Hippocampal formation (tissue), 2 donors: ENCODE results near the gene RIMBP2.
"Not testable (repeated sequence)": the region's sequence is repeated elsewhere in the genome, so short reads cannot be mapped to it uniquely, and the experiment has no call there.

ENCODE experiments used
- DNase-seq, 2 donors: peaks; one replicate each; lab custom pipeline; 2025; lab: John Stamatoyannopoulos, UW

RIMBP2 gene

DNA sequence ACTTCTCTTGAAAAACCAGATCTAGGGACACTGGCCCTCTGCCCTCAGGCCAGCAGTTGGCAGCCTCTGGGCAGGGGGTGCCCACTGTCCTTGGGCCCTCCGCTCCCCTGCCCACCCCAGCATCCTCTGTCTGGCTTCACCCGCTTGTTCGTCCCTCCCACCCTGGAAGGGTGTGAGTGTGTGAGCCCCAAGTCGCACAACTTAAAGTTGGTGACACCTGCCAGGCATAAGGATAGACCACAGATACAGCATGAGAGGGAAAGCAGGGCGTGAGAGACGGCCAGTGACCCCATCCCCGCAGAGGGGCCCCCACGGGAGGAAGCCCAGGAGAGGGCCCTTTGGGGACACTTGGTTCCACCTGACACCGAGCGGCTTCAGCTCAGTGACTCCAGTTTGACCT is 23.5 kb upstream of the RIMBP2 start:
- DNase-seq, result no peak

DNA sequence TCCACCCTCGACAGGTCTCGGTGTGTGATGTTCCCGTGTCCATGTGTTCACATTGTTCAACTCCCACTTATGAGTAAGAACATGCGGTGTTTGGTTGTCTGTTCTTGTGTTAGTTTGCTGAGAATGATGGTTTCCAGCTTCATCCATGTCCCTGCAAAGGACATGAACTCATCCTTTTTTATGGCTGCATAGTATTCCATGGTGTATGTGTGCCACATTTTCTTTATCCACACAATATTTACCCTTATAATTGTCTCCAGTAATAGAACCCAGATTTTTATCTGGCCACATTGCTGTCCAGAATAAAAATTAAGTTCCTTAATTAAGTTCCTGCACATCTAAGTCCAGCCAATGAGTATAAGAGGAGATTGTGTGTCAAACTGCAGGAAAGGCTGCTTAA is 22.3 kb upstream of the RIMBP2 start:
- DNase-seq, result not testable (repeated sequence)

DNA sequence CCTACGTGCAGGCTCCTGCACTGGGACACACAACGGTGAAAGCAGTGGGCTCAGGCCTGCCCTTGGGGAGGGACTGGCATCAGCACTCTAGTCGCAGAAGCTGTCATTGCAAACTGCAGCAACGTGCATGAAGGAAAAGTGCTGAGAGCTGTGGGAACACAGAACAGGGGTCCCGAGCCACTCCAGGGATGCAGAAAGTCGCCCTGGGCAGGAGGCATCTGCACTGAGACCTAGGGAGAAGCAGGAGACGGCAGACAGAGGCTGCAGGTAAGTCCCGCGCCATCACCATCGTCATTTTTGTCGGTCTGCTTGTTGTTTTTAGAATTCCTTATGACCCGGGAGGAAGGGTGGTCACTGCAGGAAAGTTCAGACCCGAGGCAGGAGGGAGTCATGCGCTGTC is 21.6 kb upstream of the RIMBP2 start:
- no peak for DNase-seq

DNA sequence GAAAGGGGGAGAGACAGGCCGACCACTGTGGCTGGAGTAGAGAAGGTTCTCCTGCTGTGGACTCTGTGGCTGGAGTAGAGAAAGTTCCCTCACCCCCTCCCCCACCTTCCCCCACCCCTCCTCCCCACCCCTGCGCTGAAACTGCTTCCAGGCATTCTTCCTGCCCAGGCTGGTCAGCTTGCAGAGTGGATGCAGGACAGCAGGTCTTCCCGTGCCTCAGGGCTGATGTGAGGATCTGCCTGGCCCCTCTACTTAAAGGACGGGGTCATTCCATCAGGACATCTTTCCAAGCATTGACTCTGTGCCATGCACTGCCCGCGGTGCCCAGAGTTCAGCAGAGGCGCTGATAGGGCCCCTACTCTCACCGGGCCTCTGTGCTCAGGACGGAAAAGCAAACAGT is 13.2 kb upstream of the RIMBP2 start:
- DNase-seq, result no peak

DNA sequence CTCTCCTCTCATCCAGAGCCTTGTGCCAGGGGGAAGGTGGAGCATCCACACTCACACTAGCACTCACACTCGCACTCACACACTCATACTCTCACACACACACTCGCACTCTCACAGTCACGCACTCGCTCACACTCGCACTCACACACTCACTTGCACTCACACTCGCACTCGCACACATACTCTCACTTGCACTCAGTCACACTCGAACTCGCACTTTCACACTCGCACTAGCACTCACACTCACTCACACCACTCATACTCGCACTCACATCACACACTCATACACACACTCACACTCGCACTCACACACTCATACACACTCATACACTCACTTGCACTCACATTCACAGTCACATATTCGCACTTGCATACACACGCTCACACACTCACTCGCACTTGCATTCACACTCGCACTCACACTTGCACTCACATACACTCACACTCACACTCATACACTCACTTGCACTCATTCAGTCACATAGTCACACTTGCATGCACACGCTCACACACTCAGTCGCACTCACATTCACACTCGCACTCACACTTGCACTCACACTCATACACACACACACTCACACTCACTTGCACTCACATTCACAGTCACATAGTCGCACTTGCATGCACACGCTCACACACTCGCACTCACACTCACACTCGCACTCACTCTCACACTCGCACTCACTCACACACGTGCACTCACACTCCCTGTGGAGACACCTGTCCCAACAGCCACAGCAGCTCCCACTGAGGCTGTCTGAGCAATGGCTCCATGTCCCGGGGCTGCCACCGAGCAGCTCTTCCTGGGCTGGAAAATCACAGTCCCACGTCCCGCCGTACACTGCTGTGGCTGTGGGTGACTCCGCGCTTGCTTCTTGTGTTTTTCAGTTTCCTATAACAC is 12.3 kb upstream of the RIMBP2 start:
- DNase-seq, result no peak

DNA sequence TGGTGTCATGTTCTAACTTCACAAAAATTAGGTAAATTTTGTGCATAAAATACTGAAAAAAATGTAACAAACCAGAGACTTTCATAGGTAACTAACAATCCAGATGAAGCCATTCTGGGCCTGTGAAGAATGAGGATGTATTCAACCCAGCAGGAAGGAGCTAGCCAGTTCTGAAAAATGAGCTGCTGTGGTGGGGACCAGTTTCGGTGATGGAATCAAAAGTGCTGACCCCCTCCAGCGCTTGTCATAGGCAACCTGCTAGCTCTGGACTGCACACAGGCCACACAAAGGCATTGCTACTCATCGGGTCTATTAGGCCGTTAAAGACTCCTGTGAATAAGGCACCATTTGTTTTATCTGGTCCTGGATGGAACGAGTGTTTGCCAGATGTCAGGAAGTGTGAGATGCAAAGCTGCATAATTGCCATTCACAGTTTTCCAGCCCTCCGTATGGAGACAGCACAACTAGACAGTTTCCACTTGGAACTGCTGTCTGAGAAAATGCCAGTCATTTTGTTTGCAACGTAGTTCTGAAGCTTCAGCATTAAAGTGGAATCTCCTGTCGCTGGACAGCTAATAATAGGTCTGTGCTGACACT is 3.3 kb upstream of the RIMBP2 start:
- DNase-seq, result no peak

DNA sequence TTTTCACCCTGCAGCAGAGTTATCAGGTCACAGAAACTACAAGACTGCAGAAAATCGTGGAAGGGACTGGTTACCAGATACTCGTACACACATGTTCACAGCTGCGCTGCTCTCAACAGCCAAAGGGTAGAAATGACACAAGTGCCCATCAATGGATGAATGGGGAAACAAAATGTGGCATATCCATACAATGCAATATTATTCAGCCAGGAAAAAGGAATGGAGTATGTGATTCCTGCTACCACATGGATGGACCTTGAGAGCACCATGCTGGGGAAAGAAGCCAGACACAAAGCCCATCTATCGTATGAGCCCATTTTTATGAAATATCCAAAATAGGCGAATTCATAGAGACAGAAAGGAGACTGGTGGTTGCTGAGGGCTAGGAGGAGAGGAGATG is 1.7 kb upstream of the RIMBP2 start:
- DNase-seq, result no peak

DNA sequence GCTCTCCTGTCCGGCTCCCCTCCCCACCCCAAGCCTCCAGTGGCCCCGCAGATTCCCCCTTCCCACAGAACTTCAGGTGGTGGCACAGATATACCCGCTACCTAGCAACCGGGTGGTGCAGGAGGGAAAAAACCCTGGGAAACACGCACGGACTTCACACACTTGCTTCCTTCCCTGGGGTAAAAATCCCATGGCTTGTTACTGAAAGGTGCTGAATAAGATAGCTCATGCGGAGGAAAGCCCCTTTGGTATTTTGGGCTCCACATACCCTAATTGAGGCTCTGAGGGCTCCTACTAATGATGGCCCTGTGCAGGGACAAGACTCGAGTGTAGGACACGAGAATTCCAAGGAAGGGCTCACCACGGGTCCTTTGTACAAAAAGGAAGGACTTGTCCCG is 869 bp upstream of the RIMBP2 start:
- DNase-seq, result no peak

DNA sequence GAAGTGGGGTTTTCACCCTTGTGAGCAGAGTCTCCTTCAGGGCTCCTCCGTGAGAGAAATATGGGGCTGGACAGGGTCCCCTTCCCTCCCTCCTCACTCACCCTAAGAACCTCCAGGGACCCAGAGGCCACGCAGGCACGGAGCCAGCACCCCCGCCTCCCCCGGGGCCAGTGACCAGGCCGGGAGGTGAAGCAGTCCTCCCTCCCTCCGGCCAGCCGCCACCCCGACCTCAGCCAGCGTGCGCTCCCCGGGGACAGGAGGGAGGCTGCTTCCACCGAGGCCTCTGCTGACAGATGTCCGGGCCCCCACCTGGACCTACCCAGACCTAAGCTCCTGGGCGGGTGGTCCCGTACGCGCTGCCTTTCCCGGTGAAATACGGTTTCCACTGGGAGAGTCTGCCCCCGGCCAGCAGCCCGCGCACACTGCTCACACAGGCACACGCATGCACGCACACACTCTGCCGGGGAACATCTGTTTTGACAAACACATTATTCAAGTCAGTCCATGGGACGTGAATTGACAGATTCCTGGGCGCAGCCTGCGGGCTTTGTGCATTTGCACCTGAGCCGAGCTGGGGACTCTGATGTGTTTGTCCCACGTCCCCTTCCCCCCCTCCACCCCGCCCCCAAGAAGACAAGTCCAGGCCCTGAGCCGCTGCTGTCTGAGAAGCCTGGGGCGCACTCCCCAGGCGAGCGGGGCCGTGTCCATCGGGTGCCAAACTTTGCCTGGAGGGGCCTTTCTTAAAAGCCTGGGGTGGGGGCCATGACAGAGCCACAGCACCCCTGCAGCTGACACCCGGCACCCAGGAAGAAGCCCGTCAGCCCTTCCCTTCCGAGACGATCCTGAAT is 725 bp downstream of the RIMBP2 start:
- DNase-seq, result no peak

DNA sequence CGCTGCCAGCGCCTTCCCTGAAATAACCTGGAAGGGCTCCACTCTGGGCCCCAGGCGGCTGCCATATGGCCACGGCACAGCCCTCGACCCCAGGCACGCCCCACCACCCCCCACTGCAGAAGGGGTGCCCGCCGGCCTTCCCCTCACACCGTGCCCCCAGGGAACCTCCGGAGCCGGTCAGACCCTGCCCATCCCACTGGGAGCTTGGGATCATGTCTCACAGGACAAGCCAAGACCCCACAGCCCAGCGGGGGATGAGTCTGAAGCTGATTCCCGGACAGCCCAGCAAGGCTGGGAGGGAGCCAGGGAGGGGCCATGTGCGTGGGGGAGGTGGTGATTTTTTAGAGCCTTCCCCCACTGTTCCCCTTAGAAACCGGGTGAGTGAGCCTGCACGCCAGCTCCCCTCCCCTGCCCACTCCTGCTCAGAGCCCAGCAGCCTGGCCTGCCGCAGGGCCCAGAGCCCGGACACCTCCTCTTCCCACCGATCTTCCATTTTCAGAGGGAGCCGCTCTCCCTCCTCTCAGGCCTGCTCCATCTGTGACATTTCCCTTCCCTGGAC is 1.4 kb downstream of the RIMBP2 start:
- DNase-seq, result no peak

DNA sequence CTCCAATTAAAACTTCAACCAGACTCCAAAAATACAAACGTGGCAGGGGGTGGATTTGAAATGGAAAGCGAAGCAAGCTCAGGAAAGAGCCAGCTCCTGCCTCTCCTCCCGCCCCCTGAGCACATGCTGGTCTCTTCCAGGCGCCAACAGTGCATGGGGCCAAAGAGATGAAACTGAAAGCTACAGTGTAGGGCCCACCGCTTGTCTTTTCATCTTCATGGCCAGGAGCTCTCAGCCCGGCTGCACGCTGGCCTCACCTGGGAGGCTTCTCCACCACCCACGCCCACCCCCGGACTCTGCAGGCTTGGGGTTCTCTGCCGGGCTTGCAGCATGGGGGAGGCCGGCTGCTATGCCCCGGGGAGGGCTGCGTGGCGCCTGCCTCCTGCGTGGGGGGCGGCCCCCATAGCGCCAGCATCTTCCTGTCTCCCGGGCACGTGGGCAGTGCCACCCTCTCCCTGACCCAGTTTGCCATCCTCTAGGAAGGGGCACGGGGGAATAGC is 2.0 kb downstream of the RIMBP2 start:
- peak in 1 of 2 donors; percentile 25 for DNase-seq

DNA sequence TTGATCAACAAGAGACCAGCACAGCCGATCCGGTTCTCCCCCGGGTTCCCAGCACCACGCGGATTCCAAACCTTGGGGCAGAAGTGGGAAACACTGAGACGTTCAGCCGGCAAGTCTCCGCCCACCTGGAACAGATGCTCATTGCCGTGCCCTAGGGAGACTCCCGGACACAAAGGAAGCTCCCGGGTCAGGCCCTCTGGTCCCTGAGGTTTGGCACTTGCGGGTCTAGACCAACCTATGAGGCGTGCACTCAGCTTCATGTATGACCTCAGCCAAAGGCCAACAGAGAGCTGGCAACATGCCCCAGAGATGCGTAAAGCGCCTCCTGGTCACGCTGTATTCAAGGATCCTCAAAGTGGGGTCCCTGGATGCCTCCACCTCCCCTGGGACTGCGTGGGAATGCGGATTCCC is 2.5 kb downstream of the RIMBP2 start:
- no peak for DNase-seq

DNA sequence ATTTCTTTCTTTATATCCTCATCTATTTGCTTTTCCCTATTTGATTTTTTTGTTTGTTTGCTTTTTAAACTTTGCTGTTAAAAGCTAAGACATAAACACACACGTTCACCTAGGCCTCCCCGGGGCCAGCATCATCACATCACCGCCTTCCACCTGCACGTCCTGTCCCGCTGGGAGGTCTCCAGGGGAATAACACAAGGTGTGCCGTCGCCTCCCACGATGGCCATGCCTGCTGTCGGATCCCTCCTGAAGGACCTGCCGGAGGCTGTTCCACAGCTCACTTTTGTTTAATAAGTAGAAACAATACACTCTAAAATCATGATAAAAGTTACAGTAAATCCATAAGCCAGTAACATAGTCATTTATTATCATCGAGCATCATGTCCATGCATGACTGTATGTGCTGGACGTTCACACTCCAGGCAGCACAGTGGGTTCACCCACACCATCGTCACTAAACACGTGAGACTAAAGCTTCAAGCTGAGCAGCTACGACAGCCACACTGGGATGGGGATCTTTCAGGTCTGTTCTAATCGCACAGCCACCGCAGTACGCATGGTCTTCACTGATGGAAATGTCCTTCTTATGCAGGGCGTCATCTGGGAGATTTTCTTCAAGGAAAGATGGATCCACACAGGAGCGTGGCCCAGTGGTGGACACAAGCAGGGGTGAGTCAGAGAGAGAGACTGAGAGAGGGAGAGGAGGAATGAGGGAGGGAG is 3.6 kb downstream of the RIMBP2 start:
- DNase-seq, result no peak

DNA sequence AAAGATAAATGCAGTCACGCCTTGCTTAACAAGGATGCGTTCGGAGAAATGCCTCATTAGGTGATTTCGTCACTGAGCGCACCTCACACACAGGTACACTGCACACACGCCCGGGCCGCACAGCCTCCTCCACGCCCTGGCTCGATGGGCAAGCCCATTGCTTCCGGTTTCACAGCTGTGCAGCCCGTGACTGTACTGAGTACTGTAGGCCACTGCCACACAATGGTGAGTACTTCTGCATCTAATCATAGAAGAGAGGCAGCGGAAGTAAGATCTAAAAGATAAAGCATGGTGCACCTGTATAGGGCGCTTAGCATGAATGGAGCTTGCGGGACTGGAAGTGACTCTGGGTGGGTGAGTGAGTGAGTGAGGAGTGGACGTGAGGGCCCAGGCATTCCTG is 4.3 kb downstream of the RIMBP2 start:
- DNase-seq, result no peak

DNA sequence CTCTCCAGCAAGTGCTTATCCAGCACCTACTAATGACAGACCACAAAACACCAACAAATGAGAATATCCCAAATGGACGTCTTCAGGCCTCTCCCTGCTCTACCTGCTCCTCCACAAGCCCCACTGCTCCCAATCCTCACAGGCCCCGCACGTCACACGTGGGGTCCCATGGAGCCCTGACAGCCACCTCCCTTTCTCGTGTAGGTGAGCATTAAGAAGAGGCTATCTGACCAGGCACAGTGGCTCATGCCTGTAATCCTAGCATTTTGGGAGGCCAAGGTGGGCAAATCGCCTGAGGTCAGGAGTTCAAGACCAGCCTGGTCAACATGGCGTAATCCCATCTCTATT is 5.4 kb downstream of the RIMBP2 start:
- DNase-seq, result no peak

DNA sequence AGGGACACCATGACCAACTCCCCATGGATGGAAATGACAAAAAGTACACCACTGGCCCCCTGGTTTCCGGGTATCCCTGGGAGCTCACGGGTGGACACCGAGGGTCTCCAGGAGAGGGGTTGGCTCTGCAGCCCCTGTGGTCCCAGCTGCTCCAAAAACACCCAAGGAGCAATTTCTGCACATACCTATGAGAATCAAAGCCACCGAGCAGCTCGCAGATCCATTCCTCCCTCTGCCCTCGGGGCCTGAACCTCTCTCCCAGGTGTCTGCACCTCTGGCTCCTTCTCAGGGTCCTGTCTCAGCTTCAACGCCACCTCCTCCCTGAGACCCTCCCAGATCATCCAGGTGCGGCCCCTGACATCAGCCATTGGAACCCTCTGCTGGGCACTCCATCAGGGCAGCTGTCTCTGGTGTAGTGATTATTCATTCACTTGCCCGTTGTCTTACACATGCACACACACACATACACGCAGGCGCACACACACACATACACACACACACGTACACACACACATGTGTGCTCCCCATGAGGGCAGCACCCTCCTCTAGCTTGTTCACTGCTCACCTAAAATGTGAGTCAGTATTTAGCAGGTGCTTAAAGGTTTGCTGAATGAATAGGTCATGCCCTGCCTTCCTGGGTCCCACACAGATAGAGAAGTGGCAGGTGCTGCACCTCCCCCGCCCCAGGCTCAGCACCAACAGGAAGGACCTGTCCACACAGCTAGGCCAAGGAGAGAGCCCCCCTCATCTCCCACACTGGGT is 5.9 kb downstream of the RIMBP2 start:
- no peak for DNase-seq

DNA sequence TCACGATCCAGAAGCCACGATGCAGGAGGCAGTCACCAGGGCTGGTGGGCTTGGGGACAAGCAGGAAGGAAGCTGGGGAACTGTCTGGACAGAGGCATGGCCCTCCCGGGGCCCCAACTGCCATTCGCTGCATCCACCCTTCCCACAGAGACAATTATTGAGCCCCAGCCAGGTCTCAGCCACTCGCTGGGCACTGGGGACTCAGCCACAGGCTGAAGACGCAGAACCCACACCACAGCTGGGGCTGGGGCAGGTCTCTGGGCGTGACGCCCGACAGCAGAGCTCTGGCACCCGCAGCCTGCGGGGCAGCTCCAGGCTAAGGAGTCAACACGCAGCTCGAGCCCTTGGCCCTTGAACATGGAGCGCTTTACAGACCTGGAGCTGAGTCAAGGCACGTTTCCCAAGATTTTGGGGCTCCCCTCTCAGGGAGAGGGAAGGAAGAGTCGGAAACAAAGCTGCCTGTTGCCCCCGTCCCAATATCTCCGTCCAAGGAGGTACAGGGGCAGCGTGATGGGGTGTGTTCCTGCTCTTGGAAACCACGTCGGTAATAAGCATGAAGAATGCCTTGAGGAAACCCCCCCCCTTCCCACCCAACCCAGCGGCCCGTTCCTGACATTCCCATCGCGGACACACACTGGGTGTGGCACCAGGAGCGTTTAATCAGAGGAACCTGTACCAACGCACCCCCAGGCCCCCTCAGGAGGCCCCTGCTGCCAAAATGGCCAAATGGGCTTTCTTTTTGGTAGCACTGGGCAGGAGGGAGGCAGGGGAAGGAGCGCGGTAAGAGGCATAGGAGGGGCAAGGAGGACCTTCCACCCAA is 6.7 kb downstream of the RIMBP2 start:
- DNase-seq, result no peak

DNA sequence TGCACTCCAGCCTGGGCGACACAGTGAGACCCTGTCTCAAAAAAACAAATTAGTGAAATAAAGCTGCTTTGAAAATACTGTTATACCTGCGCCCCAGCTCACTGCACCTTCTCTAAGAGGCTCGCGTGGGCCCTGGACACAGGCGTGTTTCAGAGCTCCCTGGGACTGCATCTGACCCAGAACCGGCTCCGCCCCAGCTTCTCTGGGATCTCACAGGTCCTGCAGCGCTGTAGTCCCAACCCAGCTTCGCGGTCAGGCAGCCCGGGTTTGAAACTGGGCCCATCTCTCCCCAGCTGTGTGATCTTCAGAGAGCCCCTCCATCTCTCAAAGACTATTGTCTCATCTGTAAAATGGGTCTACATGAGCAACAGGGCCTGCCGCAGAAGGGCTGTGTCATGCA is 7.5 kb downstream of the RIMBP2 start:
- no peak for DNase-seq

DNA sequence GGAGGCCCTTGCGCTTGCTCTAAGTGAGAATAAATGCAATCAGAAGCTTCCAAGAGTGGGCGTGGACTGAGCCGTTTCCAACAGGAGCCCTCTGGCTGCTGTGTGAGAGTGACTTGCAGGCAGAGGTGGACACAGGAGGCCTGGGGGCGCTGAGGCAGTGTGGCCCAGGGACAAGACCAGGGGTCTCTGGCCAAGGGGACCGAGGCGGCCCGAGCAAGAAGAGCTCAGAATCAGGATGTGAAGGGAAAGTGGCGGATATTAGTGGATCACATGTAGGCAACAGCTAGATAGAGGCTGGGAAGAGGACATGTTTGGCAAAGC is 8.6 kb downstream of the RIMBP2 start:
- DNase-seq, result no peak

DNA sequence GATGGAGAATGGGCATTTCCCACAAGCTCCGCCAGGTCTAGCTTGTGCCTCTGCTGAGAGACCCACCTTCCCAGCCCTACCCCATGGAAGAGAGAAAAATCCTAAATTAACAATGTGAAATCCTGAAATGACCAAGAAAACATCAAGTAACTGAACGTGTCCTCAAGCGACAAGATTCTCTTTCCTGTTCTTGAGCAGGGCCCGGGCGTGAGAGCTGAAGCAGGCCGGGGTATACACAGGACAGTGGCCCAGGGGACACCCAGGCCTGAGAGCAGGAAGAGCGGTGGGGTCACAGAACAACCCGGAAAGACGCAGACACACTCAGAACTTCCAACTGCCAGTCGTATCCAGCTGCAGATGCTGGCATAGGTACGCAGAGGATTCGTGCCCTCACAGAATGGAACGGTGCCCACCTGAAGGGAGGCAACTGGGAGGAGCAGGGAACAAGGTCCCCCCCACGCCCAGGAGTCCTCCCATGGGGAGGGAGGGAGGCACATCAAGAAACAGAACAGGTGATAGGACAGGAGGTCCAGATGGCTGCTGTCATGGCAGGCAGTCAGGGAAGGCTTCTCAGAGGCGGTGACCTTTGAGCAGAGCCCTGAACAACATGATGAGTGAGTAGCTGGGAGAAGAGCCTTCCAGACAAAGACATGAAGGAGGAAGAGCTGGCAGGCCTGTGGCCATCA is 9.1 kb downstream of the RIMBP2 start:
- no peak for DNase-seq
